LNCAP (cell line): Measurements from ENCODE around the gene RFTN1.

ENCODE experiments used
- CTCF ChIP-seq: fragments of 450-650 bp; IDR thresholded peaks from 2 replicates; pipeline ENCODE4 v1.5.1; 2017; ENCODE audit warnings: mild to moderate bottlenecking

RFTN1 gene

GRCh38 chr3:16486201-16486600 is 27.3 kb downstream of the RFTN1 start:
- no peak for TF ChIP-seq CTCF

- TF ChIP-seq CTCF, result no peak
Observed at GRCh38 chr3:16485395-16485992, 28.0 kb downstream of the RFTN1 start.

- TF ChIP-seq CTCF, result no peak
Observed at GRCh38 chr3:16484984-16485383, 28.5 kb downstream of the RFTN1 start.

- TF ChIP-seq CTCF, result no peak
Observed at GRCh38 chr3:16484216-16484615, 29.3 kb downstream of the RFTN1 start.

GRCh38 chr3:16482770-16483531 is 30.5 kb downstream of the RFTN1 start:
- no peak for TF ChIP-seq CTCF

GRCh38 chr3:16482194-16482769 is 31.2 kb downstream of the RFTN1 start:
- TF ChIP-seq CTCF, result no peak

- no peak for TF ChIP-seq CTCF
Observed at GRCh38 chr3:16481546-16481897, 32.0 kb downstream of the RFTN1 start.
